Astrocyte of the hippocampus (primary cell): ENCODE data around the gene TMOD3.

Experiments used
- DNase-seq: peaks from one replicate; pipeline ENCODE4 v3.0.0; 2011; ENCODE audit warnings: low read depth, low spot score

Gene TMOD3

GRCh38 chr15:51828621-51829375, 655 bp upstream of the TMOD3 start:
- peak; percentile 73 for DNase-seq

GRCh38 chr15:51830276-51830806, 888 bp downstream of the TMOD3 start:
- DNase-seq, result no peak

- DNase-seq, result no peak
These were observed 4.3 kb downstream of the TMOD3 start for GRCh38 chr15:51833772-51834171.

DNA sequence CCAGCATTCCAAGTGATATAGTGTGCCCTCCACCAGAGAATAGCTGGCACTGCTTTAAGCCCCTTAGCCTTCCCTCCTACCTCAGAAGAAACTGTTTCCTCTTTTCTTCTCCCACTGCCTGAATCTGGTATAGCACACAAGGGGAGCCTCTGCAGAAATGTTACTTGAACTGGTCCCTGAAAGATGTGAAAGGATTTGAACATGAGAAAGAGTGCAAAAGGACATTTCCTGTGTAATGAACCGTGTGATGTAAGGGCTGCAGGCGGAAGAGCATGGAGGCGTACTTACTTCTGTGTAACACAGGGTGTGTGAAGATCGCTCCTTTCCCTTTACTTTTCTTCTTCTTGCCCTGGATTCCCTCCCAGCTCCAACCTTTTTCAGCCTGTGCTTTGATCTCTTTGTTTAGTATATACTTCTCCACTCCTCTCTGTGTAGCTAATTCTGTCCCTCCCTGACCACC, 8.4 kb downstream of the TMOD3 start:
- DNase-seq, result peak; percentile 32

DNA sequence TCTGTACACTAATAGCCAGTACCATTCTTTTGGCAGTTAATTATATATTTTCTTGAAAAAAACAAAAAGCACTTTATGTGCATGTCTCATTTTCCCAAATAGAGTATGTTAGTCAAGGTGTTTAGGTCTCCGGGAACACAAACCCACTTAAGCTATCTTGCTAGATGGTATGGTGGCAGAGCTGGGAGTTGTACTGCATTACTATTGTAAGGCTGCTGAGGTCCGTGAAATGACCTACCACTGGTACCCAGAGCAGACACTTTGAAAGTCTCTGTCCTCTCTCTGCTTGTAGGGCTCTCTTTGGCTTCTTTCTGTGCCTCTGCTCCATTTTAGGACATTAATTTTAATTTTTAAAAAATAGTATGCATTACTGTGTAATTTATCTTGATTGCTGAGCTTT, 8.8 kb downstream of the TMOD3 start:
- no peak for DNase-seq

DNA sequence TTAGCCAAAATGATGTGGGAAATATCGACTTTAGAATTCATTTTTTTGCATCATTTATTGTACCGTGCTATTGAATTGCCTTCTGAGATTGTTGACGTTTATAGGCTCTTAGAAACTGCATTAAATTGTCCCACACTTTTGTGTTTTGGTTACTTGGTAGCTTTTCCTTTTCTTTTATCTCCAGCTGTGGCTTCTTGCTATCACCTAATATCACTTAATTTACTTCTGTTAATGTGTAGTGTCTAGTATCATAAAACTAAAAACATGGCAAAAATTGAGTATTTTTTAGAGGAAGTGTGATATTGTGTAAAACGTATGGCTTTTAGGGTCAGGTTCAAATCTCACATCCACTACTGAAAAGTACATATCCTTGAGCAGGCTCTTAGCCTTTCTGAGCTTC, 11.2 kb downstream of the TMOD3 start:
- DNase-seq, result no peak

DNA sequence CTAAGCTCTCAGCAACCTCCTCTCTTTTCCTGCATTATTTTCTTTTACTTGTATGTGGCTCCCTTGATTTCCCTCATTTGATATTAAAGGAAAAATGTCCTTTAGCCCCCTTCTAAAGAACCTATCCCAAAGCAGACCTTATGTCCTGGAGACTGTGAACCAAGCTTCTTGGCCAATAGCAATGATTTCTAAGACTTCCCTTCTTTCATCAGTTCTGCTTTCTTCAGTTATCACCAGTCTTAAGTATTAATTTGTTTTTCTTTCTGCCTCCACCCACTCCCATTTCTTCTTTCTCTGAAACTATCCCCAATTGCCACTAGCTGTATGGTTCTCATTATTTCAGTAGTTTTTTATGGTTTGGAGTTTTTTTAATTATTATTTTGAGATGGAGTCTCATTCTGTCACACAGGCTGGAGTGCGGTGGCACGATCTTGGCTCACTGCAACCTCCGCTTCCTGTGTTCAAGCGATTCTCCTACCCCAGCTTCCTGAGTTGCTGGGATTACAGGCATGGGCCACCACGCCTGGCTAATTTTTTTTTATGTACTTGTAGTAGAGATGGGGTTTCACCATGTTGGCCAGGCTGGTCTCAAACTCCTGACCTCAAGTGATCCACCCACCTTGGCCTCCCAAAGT, 12.1 kb downstream of the TMOD3 start:
- no peak for DNase-seq

DNA sequence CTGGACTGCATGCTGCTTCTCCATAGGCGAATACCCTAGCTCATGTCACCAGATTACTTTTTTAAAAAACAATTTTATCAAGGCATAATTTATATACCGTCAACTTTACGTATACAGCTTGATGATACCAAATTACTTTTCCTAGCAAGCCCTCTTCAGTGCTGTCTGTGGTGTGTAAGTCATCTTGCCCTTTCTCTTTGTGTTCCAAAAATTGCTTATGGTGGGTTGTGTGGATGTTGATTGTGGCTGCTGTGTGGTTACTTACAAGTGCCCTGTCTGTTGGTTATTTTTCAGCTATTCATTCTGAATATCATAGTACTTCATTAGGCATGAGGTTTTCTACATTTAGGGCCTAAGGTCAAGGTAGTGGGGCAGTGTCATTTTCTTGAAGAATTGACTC, 12.8 kb downstream of the TMOD3 start:
- DNase-seq, result no peak

- DNase-seq, result peak; percentile 63
These were observed 13.6 kb downstream of the TMOD3 start for GRCh38 chr15:51842852-51843737.

GRCh38 chr15:51844747-51845426, 15.4 kb downstream of the TMOD3 start:
- no peak for DNase-seq

DNA sequence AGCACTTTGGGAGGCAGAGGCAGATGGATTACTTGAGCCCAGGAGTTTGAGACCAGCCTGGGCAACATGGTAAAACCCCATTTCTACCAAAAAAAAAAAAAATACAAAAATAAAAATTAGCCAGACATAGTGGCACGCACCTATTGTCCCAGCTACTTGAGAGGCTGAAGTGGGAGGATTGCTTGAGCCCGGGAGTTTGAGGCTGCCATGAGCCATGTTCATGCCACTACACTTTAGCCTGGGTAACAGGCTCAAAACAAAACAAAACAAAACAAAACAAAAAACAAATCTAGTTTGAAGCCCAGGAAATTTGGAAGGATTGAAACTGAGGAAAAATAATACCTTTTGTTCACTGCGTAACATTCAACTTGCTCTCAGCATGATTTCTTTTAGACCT, 16.6 kb downstream of the TMOD3 start:
- DNase-seq, result no peak

GRCh38 chr15:51846463-51847230, 17.2 kb downstream of the TMOD3 start:
- peak; percentile 66 for DNase-seq

- DNase-seq, result no peak
These were observed 19.4 kb downstream of the TMOD3 start for GRCh38 chr15:51848811-51849210.

DNA sequence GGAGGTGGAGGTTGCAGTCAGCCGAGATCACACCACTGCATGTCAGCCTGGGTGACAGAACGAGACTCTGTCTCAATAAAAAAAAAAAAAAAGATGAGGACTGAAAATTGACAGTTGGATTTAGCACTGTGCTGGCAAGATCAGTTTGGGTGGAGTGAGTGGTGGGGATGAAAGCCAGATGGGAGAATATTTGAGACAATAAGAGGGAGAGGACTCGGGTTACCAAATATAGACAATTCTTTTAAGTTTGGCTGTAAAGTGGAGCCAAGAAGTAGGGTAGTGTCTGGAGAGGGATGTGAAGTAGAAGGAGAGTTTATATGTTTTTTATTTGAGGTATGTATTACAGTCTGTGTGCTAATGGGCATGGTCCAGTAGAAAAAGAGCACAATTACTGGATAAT, 20.4 kb downstream of the TMOD3 start:
- no peak for DNase-seq

DNA sequence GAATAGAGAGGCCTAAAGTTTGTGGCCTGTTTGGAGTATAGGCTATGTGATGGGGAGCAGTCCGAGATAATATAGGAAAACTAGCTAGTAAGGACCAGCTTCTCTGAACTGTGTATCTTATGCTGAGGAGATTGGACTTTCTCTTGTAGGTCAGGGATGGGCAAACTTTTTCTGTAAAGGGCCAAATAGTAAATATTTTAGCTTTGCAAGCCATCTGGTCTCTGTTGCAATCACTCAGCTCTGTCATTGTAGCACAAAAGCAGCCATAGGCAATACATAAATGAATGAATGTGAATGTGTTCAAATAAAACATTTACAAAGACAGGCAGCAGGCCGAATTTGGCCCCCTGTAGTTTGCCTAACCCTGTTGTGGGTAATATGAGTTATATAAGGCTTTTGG, 24.5 kb downstream of the TMOD3 start:
- DNase-seq, result no peak

DNA sequence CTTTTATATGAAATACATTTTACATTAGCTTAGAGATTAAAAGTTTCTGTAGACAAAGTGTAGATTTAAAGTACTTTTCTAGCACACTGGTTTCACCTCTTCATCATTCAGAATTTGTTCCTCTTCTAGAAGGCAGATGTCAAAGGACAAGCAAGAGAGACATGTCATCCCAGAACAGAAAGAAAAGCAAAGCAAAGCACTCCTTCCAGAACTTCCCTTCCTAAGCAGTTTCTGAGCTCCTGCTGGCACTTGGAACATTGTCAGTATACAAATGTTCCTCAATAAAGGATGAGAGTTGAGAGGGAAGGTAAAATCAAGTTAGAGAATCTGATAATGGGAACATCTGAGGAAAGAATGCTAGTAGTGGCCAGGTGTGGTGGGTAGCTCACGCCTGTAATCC, 26.2 kb downstream of the TMOD3 start:
- no peak for DNase-seq

GRCh38 chr15:51856714-51857380, 27.4 kb downstream of the TMOD3 start:
- no peak for DNase-seq

DNA sequence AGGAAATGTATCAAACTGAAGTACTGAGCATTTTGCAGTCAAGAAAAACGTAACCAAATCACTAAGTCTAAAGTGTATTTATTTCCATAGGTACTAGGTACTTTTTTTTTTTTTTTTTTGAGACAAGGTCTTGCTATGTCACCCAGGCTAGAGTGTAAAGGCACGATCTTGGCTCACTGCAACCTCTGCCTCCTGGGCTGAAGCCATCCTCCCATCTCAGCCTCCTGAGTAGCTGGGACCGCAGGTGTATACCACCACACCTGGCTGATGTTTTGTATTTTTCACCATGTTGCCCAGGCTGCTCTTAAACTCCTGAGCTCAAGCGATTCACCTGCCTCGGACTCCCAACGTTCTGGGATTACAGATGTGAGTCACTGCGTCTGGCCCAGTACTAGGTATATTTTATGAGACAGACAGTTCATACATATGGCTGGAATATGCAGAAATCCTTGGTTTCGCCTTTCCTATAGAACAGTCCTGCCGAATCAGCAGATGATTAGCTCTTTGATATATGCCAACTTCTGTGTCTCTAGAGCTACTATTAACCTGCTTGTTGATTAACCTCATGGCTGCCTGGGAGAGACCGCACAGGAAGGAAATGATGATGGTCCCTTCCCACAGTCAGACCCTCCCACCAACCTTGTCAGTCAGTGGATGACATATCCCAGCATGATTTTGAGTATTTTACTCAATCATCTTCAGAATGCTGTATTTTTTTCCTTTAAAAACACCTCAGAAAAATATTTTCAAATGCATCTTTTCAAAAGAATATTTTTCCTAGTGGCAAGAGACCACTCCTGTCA, 32.3 kb downstream of the TMOD3 start:
- no peak for DNase-seq

GRCh38 chr15:51863131-51863530, 33.7 kb downstream of the TMOD3 start:
- no peak for DNase-seq
